K562 (cell line): ENCODE data around the gene OR5H6.
"Not testable (repeated sequence)": the region's sequence is repeated elsewhere in the genome, so short reads cannot be mapped to it uniquely, and the experiment has no call there.

Source experiments
- FOXK2 ChIP-seq, 2 experiments: fragments of 450-650 bp; IDR thresholded peaks in 1 of 2; conservative IDR thresholded peaks in 1 of 2; 2 replicates each; pipeline ENCODE4 v1.6.1; 2016; ENCODE audit warnings: low read depth in 2 of 2, mild to moderate bottlenecking in 1 of 2
- MYBL2 ChIP-seq, 2 experiments: fragments of 450-650 bp in 1 of 2; sonication (generic) in 1 of 2; formaldehyde crosslinking in 1 of 2; IDR thresholded peaks; 2 replicates each; pipeline versions ENCODE4 v1.6.1 to v1.8.1; 2017 to 2022; ENCODE audit warnings: borderline replicate concordance in 1 of 2, inconsistent platforms in 1 of 2, low read depth in 1 of 2, mild to moderate bottlenecking in 1 of 2, missing genetic modification reagents in 1 of 2, moderate library complexity in 1 of 2
- RFX5 ChIP-seq: IDR thresholded peaks from 2 replicates; pipeline ENCODE4 v1.6.1; 2011; ENCODE audit warnings: low read depth, mild to moderate bottlenecking, improper control_type of control experiment, low read length
- ZBTB17 ChIP-seq: fragments of 450-650 bp; formaldehyde crosslinking; IDR thresholded peaks from 2 replicates; pipeline ENCODE4 v1.4.0; 2020; ENCODE audit warnings: mild to moderate bottlenecking
- ZNF431 ChIP-seq: sonication (generic); formaldehyde crosslinking; IDR thresholded peaks from 2 replicates; pipeline ENCODE4 v1.8.0; 2022; ENCODE audit warnings: mild to moderate bottlenecking, missing genetic modification reagents
- TF ChIP-seq, protein P1 (sequence below), 3 experiments: IDR thresholded peaks in 2 of 3; conservative IDR thresholded peaks in 1 of 3; 2 replicates each; pipeline ENCODE4 v1.5.1; 2011 to 2012; ENCODE audit warnings: low read length in 3 of 3, mild to moderate bottlenecking in 3 of 3, control low read depth in 2 of 3, improper control_type of control experiment in 1 of 3, inconsistent platforms in 1 of 3, low read depth in 1 of 3, mixed read lengths in 1 of 3, moderate library complexity in 1 of 3; ENCODE audit not compliant: insufficient read depth in 2 of 3
- TF ChIP-seq, protein P2 (sequence below): fragments of 250-450 bp; sonication (Bioruptor Pico); IDR thresholded peaks from 2 replicates; pipeline ENCODE4 v1.8.0; 2021; ENCODE audit warnings: moderate library complexity, mild to moderate bottlenecking, inconsistent platforms

DNA sequence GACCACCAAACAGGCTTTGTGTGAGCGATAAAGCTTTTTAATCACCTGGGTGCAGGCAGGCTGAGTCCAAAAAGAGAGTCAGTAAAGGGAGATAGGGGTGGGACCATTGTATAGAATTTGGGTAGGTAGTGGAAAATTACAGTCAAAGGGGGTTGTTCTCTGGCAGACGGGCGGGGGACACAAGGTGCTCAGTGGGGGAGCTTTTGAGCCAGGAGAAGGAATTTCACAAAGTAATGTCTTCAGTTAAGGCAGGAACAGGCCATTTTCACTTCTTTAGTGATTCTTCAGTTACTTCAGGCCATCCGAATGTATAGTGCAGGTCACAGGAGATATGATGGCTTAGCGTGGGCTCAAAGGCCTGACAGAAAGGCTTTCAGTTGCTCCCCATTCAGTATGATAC is 8.0 kb upstream of the OR5H6 start:
- TF ChIP-seq, protein P1, sequence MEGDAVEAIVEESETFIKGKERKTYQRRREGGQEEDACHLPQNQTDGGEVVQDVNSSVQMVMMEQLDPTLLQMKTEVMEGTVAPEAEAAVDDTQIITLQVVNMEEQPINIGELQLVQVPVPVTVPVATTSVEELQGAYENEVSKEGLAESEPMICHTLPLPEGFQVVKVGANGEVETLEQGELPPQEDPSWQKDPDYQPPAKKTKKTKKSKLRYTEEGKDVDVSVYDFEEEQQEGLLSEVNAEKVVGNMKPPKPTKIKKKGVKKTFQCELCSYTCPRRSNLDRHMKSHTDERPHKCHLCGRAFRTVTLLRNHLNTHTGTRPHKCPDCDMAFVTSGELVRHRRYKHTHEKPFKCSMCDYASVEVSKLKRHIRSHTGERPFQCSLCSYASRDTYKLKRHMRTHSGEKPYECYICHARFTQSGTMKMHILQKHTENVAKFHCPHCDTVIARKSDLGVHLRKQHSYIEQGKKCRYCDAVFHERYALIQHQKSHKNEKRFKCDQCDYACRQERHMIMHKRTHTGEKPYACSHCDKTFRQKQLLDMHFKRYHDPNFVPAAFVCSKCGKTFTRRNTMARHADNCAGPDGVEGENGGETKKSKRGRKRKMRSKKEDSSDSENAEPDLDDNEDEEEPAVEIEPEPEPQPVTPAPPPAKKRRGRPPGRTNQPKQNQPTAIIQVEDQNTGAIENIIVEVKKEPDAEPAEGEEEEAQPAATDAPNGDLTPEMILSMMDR (IDR thresholded peaks at IDR 0.05 in 2 of 3, conservative IDR thresholded peaks at IDR 0.05 in 1 of 3; ENCODE audit: insufficient read depth in 2 of 3, low read depth in 1 of 3, low read length in 3 of 3): not testable (repeated sequence)
- TF ChIP-seq MYBL2 (IDR thresholded peaks at IDR 0.05; ENCODE audit: low read depth); MYBL2 (CRISPR knock-in tag; IDR thresholded peaks at IDR 0.05; ENCODE audit: borderline replicate concordance); ZNF431 (CRISPR knock-in tag); ZBTB17 (CRISPR knock-in tag); RFX5; FOXK2 (conservative IDR thresholded peaks at IDR 0.05 in 1 of 2, IDR thresholded peaks at IDR 0.05 in 1 of 2; ENCODE audit: low read depth in 2 of 2): not testable (repeated sequence)
- TF ChIP-seq, protein P2, sequence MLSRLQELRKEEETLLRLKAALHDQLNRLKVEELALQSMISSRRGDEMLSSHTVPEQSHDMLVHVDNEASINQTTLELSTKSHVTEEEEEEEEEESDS (CRISPR knock-in tag): not testable (repeated sequence)
